GM23338 (cell line): ENCODE measurements around the gene PLCD4. TPM values are rescaled to one million over a fixed set of nuclear protein-coding genes. Genes with fewer than 3 reads are reported as not detected.

Experiments used
- ATAC-seq: fragments of 200-7000 bp; cut with Tn5 transposase; 3 replicates; pipeline ENCODE4 v1.9.1; 2020
- DNase-seq: peaks from one replicate; pipeline ENCODE4 v3.0.0-alpha.2; 2015; ENCODE audit warnings: low spot score
- H2AFZ ChIP-seq: fragments of 200-600 bp; sonication (generic); 2 replicates; pipeline ENCODE4 v1.8.0; 2016; ENCODE audit warnings: antibody characterized with exemption, mild to moderate bottlenecking, moderate library complexity
- H3F3A ChIP-seq: fragments of 200-600 bp; sonication (generic); replicated peaks from 2 replicates; pipeline ENCODE4 v1.8.0; 2017; ENCODE audit warnings: antibody characterized with exemption, mixed run types, low read depth
- H3K27ac ChIP-seq: fragments of 200-600 bp; sonication (generic); 2 replicates; pipeline ENCODE4 v1.6.1; 2016; ENCODE audit warnings: low read depth
- H3K27me3 ChIP-seq: fragments of 200-600 bp; sonication (generic); 2 replicates; pipeline ENCODE4 v1.8.0; 2016; ENCODE audit warnings: mild to moderate bottlenecking, mixed run types, moderate library complexity; ENCODE audit not compliant: insufficient read depth
- H3K36me3 ChIP-seq: fragments of 200-600 bp; sonication (generic); 2 replicates; pipeline ENCODE4 v1.8.0; 2016; ENCODE audit warnings: mild to moderate bottlenecking; ENCODE audit not compliant: insufficient read depth
- H3K4me1 ChIP-seq: fragments of 200-600 bp; sonication (generic); 2 replicates; pipeline ENCODE4 v1.8.0; 2016; ENCODE audit warnings: mild to moderate bottlenecking, moderate library complexity; ENCODE audit not compliant: insufficient read depth
- H3K4me2 ChIP-seq: fragments of 200-600 bp; sonication (generic); 2 replicates; pipeline ENCODE4 v1.7.1; 2017; ENCODE audit warnings: mixed run types
- H3K4me3 ChIP-seq: fragments of 200-600 bp; sonication (generic); 2 replicates; pipeline ENCODE4 v1.6.1; 2016; ENCODE audit warnings: mixed run types
- H3K79me2 ChIP-seq: fragments of 200-600 bp; sonication (generic); replicated peaks from 2 replicates; pipeline ENCODE4 v1.8.0; 2017; ENCODE audit warnings: mild to moderate bottlenecking; ENCODE audit not compliant: insufficient read depth
- H3K9me2 ChIP-seq: fragments of 200-600 bp; sonication (generic); 2 replicates; pipeline ENCODE4 v1.8.0; 2017; ENCODE audit not compliant: insufficient read depth
- H4K20me1 ChIP-seq: fragments of 200-600 bp; sonication (generic); replicated peaks from 2 replicates; pipeline ENCODE4 v1.8.0; 2017; ENCODE audit warnings: mild to moderate bottlenecking; ENCODE audit not compliant: insufficient read depth
- H3K27ac Mint-ChIP-seq: 2 replicates; pipeline ENCODE4 v1.8.0; 2020; ENCODE audit warnings: inconsistent platforms, mild to moderate bottlenecking, moderate library complexity, mixed read lengths
- H3K27me3 Mint-ChIP-seq: 3 replicates; pipeline ENCODE4 v1.8.0; 2022; ENCODE audit warnings: low read depth, mild to moderate bottlenecking, moderate library complexity, mixed read lengths, inconsistent platforms; ENCODE audit not compliant: insufficient read depth, poor library complexity
- H3K36me3 Mint-ChIP-seq: 3 replicates; pipeline ENCODE4 v1.8.0; 2021; ENCODE audit warnings: low read depth, mild to moderate bottlenecking, inconsistent platforms, moderate library complexity, mixed read lengths
- H3K4me1 Mint-ChIP-seq: 3 replicates; pipeline ENCODE4 v1.8.0; 2020; ENCODE audit warnings: mild to moderate bottlenecking, inconsistent platforms, mixed read lengths
- H3K4me3 Mint-ChIP-seq: 3 replicates; pipeline ENCODE4 v1.8.0; 2021; ENCODE audit warnings: moderate library complexity, mild to moderate bottlenecking, inconsistent platforms, mixed read lengths
- H3K9me3 Mint-ChIP-seq: 3 replicates; pipeline ENCODE4 v1.8.0; 2020; ENCODE audit warnings: moderate library complexity, mild to moderate bottlenecking, inconsistent platforms, mixed read lengths
- EZH2 ChIP-seq: fragments of 200-600 bp; sonication (generic); IDR thresholded peaks from one replicate; pipeline ENCODE4 v1.8.0; 2017; ENCODE audit warnings: antibody characterized with exemption, mild to moderate bottlenecking, low read depth; ENCODE audit not compliant: unreplicated experiment
- JUNB ChIP-seq: IDR thresholded peaks from one replicate; pipeline ENCODE4 v1.6.1; 2016; ENCODE audit warnings: antibody characterized with exemption; ENCODE audit not compliant: unreplicated experiment
- NANOG ChIP-seq: IDR thresholded peaks from 2 replicates; pipeline ENCODE4 v1.6.1; 2016; ENCODE audit warnings: antibody characterized with exemption, borderline replicate concordance
- STAT1 ChIP-seq: IDR thresholded peaks from one replicate; pipeline ENCODE4 v1.6.1; 2016; ENCODE audit warnings: antibody characterized with exemption; ENCODE audit not compliant: unreplicated experiment
- polyA plus RNA-seq: library from polyadenylated mRNA; unstranded; fragments of >200 nt; fragmentation: Nextera tagmentation; extraction: Ambion mirVana; gene quantifications from 2 replicates; pipeline ENCODE4 v1.2.1, GENCODE V29; 2016
- total RNA-seq: library from RNA; depleted of rRNA; stranded (reverse); fragments of >200 nt; shearing (Covaris generic); gene quantifications from 2 replicates; pipeline ENCODE4 v1.2.3, GENCODE V29; 2014
- TF ChIP-seq, protein P1 (sequence below): fragments of 250-450 bp; sonication (Bioruptor Pico); IDR thresholded peaks from 2 replicates; pipeline ENCODE4 v1.5.0; 2020; ENCODE audit warnings: mild to moderate bottlenecking, moderate library complexity
- TF ChIP-seq, protein P2 (sequence below), 2 experiments: fragments of 200-600 bp in 1 of 2; sonication (generic) in 1 of 2; conservative IDR thresholded peaks; 2 replicates each; pipeline versions ENCODE4 v1.5.1 to v1.6.1; 2016 to 2017; ENCODE audit warnings: antibody characterized with exemption in 2 of 2, low read depth in 2 of 2, mild to moderate bottlenecking in 2 of 2, moderate library complexity in 1 of 2
- TF ChIP-seq, protein P3 (sequence below): IDR thresholded peaks from 2 replicates; pipeline ENCODE4 v1.6.1; 2016; ENCODE audit warnings: antibody characterized with exemption

Gene PLCD4
- total and polyA plus RNA-seq, 2 experiments from 2014 or later: 0.80 to 1.3 TPM

DNA sequence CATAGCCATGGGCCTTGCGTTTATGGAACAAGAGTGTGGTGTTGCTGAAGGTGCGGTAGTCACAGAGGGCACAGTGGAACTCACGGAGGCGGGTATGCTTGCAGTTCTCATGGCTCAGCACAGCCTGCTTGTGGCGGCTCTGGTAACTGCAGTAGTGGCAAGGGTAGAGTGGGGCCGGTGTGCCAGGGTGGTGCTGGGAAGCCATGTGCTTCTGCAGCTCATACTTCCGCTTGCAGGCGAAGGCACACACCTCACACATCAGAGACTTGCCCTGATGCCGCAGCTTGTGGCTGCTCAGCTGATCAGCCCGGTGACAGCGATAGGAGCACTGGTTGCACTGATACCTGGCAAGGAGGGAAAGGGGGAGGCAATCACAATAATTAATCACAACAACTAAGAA is 37.0 kb downstream of the PLCD4 start (continued):
- TF ChIP-seq, protein P1, sequence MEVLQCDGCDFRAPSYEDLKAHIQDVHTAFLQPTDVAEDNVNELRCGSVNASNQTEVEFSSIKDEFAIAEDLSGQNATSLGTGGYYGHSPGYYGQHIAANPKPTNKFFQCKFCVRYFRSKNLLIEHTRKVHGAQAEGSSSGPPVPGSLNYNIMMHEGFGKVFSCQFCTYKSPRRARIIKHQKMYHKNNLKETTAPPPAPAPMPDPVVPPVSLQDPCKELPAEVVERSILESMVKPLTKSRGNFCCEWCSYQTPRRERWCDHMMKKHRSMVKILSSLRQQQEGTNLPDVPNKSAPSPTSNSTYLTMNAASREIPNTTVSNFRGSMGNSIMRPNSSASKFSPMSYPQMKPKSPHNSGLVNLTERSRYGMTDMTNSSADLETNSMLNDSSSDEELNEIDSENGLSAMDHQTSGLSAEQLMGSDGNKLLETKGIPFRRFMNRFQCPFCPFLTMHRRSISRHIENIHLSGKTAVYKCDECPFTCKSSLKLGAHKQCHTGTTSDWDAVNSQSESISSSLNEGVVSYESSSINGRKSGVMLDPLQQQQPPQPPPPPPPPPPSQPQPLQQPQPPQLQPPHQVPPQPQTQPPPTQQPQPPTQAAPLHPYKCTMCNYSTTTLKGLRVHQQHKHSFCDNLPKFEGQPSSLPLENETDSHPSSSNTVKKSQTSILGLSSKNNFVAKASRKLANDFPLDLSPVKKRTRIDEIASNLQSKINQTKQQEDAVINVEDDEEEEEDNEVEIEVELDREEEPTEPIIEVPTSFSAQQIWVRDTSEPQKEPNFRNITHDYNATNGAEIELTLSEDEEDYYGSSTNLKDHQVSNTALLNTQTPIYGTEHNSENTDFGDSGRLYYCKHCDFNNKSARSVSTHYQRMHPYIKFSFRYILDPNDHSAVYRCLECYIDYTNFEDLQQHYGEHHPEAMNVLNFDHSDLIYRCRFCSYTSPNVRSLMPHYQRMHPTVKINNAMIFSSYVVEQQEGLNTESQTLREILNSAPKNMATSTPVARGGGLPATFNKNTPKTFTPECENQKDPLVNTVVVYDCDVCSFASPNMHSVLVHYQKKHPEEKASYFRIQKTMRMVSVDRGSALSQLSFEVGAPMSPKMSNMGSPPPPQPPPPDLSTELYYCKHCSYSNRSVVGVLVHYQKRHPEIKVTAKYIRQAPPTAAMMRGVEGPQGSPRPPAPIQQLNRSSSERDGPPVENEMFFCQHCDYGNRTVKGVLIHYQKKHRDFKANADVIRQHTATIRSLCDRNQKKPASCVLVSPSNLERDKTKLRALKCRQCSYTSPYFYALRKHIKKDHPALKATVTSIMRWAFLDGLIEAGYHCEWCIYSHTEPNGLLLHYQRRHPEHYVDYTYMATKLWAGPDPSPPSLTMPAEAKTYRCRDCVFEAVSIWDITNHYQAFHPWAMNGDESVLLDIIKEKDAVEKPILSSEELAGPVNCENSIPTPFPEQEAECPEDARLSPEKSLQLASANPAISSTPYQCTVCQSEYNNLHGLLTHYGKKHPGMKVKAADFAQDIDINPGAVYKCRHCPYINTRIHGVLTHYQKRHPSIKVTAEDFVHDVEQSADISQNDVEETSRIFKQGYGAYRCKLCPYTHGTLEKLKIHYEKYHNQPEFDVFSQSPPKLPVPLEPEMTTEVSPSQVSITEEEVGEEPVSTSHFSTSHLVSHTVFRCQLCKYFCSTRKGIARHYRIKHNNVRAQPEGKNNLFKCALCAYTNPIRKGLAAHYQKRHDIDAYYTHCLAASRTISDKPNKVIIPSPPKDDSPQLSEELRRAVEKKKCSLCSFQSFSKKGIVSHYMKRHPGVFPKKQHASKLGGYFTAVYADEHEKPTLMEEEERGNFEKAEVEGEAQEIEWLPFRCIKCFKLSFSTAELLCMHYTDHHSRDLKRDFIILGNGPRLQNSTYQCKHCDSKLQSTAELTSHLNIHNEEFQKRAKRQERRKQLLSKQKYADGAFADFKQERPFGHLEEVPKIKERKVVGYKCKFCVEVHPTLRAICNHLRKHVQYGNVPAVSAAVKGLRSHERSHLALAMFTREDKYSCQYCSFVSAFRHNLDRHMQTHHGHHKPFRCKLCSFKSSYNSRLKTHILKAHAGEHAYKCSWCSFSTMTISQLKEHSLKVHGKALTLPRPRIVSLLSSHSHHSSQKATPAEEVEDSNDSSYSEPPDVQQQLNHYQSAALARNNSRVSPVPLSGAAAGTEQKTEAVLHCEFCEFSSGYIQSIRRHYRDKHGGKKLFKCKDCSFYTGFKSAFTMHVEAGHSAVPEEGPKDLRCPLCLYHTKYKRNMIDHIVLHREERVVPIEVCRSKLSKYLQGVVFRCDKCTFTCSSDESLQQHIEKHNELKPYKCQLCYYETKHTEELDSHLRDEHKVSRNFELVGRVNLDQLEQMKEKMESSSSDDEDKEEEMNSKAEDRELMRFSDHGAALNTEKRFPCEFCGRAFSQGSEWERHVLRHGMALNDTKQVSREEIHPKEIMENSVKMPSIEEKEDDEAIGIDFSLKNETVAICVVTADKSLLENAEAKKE (CRISPR knock-in tag): no peak
- TF ChIP-seq STAT1 (no peak), NANOG (no peak)

- Histone ChIP-seq H3K27me3 (no peaks in the 10 kb centered on the region), H4K20me1 (peaks cover 18% of the 10 kb centered on the region), H3F3A (no peaks in the 10 kb centered on the region), H3K79me2 (0 out of 2 replicates have a peak, but pooled peaks cover 7% of the 10 kb centered on the region), H2AFZ (no peak overlapping the region), H3K4me1 (no peaks in the 10 kb centered on the region), H3K9me2 (no peaks in the 10 kb centered on the region), H3K4me3 (no peak overlapping the region), H3K27ac (no peak overlapping the region), H3K4me2 (no peak overlapping the region), H3K36me3 (peaks cover 38% of the 10 kb centered on the region)
- no peaks in the 10 kb centered on the region for H3K9me3 Mint-ChIP-seq
- DNase-seq (no peak), ATAC-seq (no peak)
- H3K4me1 Mint-ChIP-seq: no peaks in the 10 kb centered on the region
- H3K36me3 Mint-ChIP-seq: peaks cover 75% of the 10 kb centered on the region
- no peak overlapping the region for H3K4me3 Mint-ChIP-seq
- no peak overlapping the region for H3K27ac Mint-ChIP-seq
- H3K27me3 Mint-ChIP-seq: peaks cover 6% of the 10 kb centered on the region
- no peak for TF ChIP-seq JUNB
- TF ChIP-seq EZH2: no peak
- no peak for TF ChIP-seq STAT1
- TF ChIP-seq, protein P2, sequence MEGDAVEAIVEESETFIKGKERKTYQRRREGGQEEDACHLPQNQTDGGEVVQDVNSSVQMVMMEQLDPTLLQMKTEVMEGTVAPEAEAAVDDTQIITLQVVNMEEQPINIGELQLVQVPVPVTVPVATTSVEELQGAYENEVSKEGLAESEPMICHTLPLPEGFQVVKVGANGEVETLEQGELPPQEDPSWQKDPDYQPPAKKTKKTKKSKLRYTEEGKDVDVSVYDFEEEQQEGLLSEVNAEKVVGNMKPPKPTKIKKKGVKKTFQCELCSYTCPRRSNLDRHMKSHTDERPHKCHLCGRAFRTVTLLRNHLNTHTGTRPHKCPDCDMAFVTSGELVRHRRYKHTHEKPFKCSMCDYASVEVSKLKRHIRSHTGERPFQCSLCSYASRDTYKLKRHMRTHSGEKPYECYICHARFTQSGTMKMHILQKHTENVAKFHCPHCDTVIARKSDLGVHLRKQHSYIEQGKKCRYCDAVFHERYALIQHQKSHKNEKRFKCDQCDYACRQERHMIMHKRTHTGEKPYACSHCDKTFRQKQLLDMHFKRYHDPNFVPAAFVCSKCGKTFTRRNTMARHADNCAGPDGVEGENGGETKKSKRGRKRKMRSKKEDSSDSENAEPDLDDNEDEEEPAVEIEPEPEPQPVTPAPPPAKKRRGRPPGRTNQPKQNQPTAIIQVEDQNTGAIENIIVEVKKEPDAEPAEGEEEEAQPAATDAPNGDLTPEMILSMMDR (conservative IDR thresholded peaks at IDR 0.05; ENCODE audit: low read depth in 2 of 2): no peak
- TF ChIP-seq, protein P1 (CRISPR knock-in tag): no peak
- TF ChIP-seq, protein P3, sequence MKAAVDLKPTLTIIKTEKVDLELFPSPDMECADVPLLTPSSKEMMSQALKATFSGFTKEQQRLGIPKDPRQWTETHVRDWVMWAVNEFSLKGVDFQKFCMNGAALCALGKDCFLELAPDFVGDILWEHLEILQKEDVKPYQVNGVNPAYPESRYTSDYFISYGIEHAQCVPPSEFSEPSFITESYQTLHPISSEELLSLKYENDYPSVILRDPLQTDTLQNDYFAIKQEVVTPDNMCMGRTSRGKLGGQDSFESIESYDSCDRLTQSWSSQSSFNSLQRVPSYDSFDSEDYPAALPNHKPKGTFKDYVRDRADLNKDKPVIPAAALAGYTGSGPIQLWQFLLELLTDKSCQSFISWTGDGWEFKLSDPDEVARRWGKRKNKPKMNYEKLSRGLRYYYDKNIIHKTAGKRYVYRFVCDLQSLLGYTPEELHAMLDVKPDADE: no peak
Observed at GRCh38 chr2:218645126-218645525, 37.4 kb downstream of the PLCD4 start.
